Uterus (tissue), 2 donors: ENCODE measurements around the gene LCA5.

Experiments
- POLR2A ChIP-seq, 2 donors: fragments of 450-650 bp; IDR thresholded peaks; one replicate each; pipeline ENCODE4 v1.6.1; 2016; ENCODE audit warnings: antibody characterized with exemption in 2 of 2, mild to moderate bottlenecking in 1 of 2, moderate library complexity in 1 of 2
- TF ChIP-seq, protein P1 (sequence below), 4 experiments: fragments of 200-600 bp in 2 of 4; fragments of 450-650 bp in 2 of 4; sonication (generic) in 2 of 4; IDR thresholded peaks; one replicate each; pipeline ENCODE4 v1.5.1; 2016 to 2019; ENCODE audit warnings: antibody characterized with exemption in 4 of 4, mild to moderate bottlenecking in 2 of 4, moderate library complexity in 1 of 4

DNA sequence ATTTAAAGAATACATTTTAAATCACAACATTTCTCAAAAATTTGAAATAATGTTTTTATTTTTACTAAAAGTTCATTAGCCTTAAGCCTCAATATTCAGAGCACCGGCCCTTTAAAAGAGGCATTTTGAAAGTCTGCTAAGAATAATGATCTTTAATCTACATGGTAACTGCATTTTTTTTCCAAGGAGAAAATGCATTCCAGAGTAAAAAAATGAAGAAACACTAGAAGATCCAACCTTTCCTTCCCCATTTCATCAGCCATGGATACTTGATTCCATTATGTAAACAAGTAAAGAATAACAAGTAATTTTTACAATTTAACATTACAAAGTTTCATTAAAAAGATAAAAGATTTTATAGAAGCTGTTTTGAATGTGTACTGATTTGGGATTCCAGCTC, 21.8 kb downstream of the LCA5 start:
- TF ChIP-seq, protein P1, sequence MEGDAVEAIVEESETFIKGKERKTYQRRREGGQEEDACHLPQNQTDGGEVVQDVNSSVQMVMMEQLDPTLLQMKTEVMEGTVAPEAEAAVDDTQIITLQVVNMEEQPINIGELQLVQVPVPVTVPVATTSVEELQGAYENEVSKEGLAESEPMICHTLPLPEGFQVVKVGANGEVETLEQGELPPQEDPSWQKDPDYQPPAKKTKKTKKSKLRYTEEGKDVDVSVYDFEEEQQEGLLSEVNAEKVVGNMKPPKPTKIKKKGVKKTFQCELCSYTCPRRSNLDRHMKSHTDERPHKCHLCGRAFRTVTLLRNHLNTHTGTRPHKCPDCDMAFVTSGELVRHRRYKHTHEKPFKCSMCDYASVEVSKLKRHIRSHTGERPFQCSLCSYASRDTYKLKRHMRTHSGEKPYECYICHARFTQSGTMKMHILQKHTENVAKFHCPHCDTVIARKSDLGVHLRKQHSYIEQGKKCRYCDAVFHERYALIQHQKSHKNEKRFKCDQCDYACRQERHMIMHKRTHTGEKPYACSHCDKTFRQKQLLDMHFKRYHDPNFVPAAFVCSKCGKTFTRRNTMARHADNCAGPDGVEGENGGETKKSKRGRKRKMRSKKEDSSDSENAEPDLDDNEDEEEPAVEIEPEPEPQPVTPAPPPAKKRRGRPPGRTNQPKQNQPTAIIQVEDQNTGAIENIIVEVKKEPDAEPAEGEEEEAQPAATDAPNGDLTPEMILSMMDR (IDR thresholded peaks at IDR 0.05), result no peak
- TF ChIP-seq POLR2A (IDR thresholded peaks at IDR 0.05), result no peak
